Neural cell (in vitro differentiated cells): ENCODE data around the gene BMAL1.

Source experiments
- EZH2 ChIP-seq: fragments of 200-600, 300-800 bp; shearing (Covaris generic), sonication (generic); IDR thresholded peaks from 2 replicates; pipeline ENCODE4 v1.6.1; 2014; ENCODE audit warnings: antibody characterized with exemption, low read length, borderline replicate concordance, mild to moderate bottlenecking; ENCODE audit not compliant: insufficient read depth, poor library complexity, severe bottlenecking
- RAD21 ChIP-seq: fragments of 450-650 bp; conservative IDR thresholded peaks from 2 replicates; pipeline ENCODE4 v1.6.1; 2014; ENCODE audit warnings: antibody characterized with exemption, mild to moderate bottlenecking, moderate library complexity
- TF ChIP-seq, protein P1 (sequence below): fragments of 450-650 bp; IDR thresholded peaks from 2 replicates; pipeline ENCODE4 v1.5.1; 2014; ENCODE audit warnings: antibody characterized with exemption, mild to moderate bottlenecking, moderate library complexity; ENCODE audit not compliant: poor library complexity, severe bottlenecking

GRCh38 chr11:13380731-13381130, 103.1 kb downstream of the BMAL1 start:
- TF ChIP-seq EZH2 (no peak), RAD21 (no peak)
- TF ChIP-seq, protein P1, sequence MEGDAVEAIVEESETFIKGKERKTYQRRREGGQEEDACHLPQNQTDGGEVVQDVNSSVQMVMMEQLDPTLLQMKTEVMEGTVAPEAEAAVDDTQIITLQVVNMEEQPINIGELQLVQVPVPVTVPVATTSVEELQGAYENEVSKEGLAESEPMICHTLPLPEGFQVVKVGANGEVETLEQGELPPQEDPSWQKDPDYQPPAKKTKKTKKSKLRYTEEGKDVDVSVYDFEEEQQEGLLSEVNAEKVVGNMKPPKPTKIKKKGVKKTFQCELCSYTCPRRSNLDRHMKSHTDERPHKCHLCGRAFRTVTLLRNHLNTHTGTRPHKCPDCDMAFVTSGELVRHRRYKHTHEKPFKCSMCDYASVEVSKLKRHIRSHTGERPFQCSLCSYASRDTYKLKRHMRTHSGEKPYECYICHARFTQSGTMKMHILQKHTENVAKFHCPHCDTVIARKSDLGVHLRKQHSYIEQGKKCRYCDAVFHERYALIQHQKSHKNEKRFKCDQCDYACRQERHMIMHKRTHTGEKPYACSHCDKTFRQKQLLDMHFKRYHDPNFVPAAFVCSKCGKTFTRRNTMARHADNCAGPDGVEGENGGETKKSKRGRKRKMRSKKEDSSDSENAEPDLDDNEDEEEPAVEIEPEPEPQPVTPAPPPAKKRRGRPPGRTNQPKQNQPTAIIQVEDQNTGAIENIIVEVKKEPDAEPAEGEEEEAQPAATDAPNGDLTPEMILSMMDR = no peak
